ENCODE results near the gene NEK4.

The NEK4 gene

GRCh38 chr3:52721002-52721729, 49.6 kb downstream of the NEK4 start:
- Mint-ChIP-seq H3K27me3 (no peaks in the 10 kb centered on the region), H3K4me1 (peaks cover 35% of the 10 kb centered on the region), H3K27ac (peak overlapping the region; percentile 92), H3K36me3 (peaks cover 21% of the 10 kb centered on the region), H3K9me3 (peaks cover 10% of the 10 kb centered on the region), H3K4me3 (no peak overlapping the region)
- DNase-seq, result peak; percentile 62
- CTCF ChIA-PET, result interaction anchor here (0.6 to 0.7 kb wide), 2 partner anchors 33 to 66 kb away, joined by 3 read pairs; no protein-coding TSS in a partner anchor

- H3K36me3 Mint-ChIP-seq, result peaks cover 18% of the 10 kb centered on the region
- H3K4me1 Mint-ChIP-seq, result peaks cover 35% of the 10 kb centered on the region
Measured at GRCh38 chr3:52719618-52720017, 51.1 kb downstream of the NEK4 start.

GRCh38 chr3:52715714-52716305, 54.9 kb downstream of the NEK4 start:
- Mint-ChIP-seq H3K4me3 (no peak overlapping the region), H3K9me3 (peaks cover 9% of the 10 kb centered on the region), H3K27me3 (no peaks in the 10 kb centered on the region), H3K4me1 (peaks cover 13% of the 10 kb centered on the region), H3K27ac (peak overlapping the region; percentile 19), H3K36me3 (peaks cover 24% of the 10 kb centered on the region)
- CTCF ChIA-PET, result no interaction called here
- no peak for DNase-seq

More at GRCh38 chr3:52719618-52720017, 51.1 kb downstream of the NEK4 start:
- no peak overlapping the region for H3K4me3 Mint-ChIP-seq
- H3K27ac Mint-ChIP-seq, result peak overlapping the region; percentile 84
- CTCF ChIA-PET, result interaction anchor here (1.1 kb wide), 1 partner anchor 13 kb away, joined by 4 read pairs; no protein-coding TSS in a partner anchor
- no peak for DNase-seq
- no peaks in the 10 kb centered on the region for H3K27me3 Mint-ChIP-seq
- peaks cover 10% of the 10 kb centered on the region for H3K9me3 Mint-ChIP-seq

- peaks cover under 1% of the 10 kb centered on the region for H3K4me1 Mint-ChIP-seq
- H3K9me3 Mint-ChIP-seq, result peaks cover 3% of the 10 kb centered on the region
- DNase-seq, result no peak
- no peaks in the 10 kb centered on the region for H3K27me3 Mint-ChIP-seq
- CTCF ChIA-PET, result no interaction called here
- H3K36me3 Mint-ChIP-seq, result peaks cover 19% of the 10 kb centered on the region
- no peak overlapping the region for H3K4me3 Mint-ChIP-seq
- H3K27ac Mint-ChIP-seq, result no peak overlapping the region
Measured at GRCh38 chr3:52714335-52715302, 56.1 kb downstream of the NEK4 start.

- CTCF ChIA-PET, result no interaction called here
- peaks cover 10% of the 10 kb centered on the region for H3K4me1 Mint-ChIP-seq
- no peaks in the 10 kb centered on the region for H3K27me3 Mint-ChIP-seq
- H3K36me3 Mint-ChIP-seq, result peaks cover 16% of the 10 kb centered on the region
- no peak overlapping the region for H3K27ac Mint-ChIP-seq
- no peaks in the 10 kb centered on the region for H3K9me3 Mint-ChIP-seq
- no peak for DNase-seq
- no peak overlapping the region for H3K4me3 Mint-ChIP-seq
Measured at GRCh38 chr3:52712291-52713212, 58.2 kb downstream of the NEK4 start.

- Mint-ChIP-seq H3K4me1 (peaks cover 18% of the 10 kb centered on the region), H3K36me3 (peaks cover 16% of the 10 kb centered on the region), H3K9me3 (no peaks in the 10 kb centered on the region), H3K27ac (no peak overlapping the region), H3K27me3 (no peaks in the 10 kb centered on the region), H3K4me3 (no peak overlapping the region)
- no peak for DNase-seq
- CTCF ChIA-PET, result no interaction called here
Measured at GRCh38 chr3:52710512-52710911, 60.2 kb downstream of the NEK4 start.

- H3K36me3 Mint-ChIP-seq, result peaks cover 11% of the 10 kb centered on the region
- H3K27me3 Mint-ChIP-seq, result no peaks in the 10 kb centered on the region
- peak overlapping the region; percentile 29 for H3K27ac Mint-ChIP-seq
- DNase-seq, result no peak
- no peaks in the 10 kb centered on the region for H3K9me3 Mint-ChIP-seq
- CTCF ChIA-PET, result interaction anchor here (0.6 kb wide), 1 partner anchor 17 kb away, joined by 4 read pairs; no protein-coding TSS in a partner anchor
- H3K4me3 Mint-ChIP-seq, result peak overlapping the region; percentile 59
- H3K4me1 Mint-ChIP-seq, result peaks cover 34% of the 10 kb centered on the region
Measured at GRCh38 chr3:52707585-52707984, 63.2 kb downstream of the NEK4 start.

GRCh38 chr3:52705688-52706686, 64.8 kb downstream of the NEK4 start, which contains the start of the genes GLT8D1 and SPCS1:
Gene GLT8D1 (minus strand): TSS chr3:52705791. CDS start chr3:52700460, 5,331 bp downstream.
Gene SPCS1 (plus strand): TSS chr3:52706106. CDS start chr3:52706247, 141 bp downstream.
- Mint-ChIP-seq H3K4me1 (peaks cover 34% of the 10 kb centered on the region), H3K36me3 (peaks cover 6% of the 10 kb centered on the region), H3K4me3 (peak within 1 kb of the TSS; percentile 95), H3K27ac (peak within 1 kb of the TSS; percentile 90), H3K27me3 (no peaks in the 10 kb centered on the region), H3K9me3 (no peaks in the 10 kb centered on the region)
- peak; percentile 90 for DNase-seq
- CTCF ChIA-PET, result interaction anchor here (1.2 kb wide), 1 partner anchor 14 kb away, joined by 4 read pairs; no protein-coding TSS in a partner anchor

GRCh38 chr3:52705438-52705687, 65.4 kb downstream of the NEK4 start:
- Mint-ChIP-seq H3K36me3 (peaks cover 6% of the 10 kb centered on the region), H3K27ac (peak overlapping the region; percentile 90), H3K4me3 (peak overlapping the region; percentile 95), H3K27me3 (no peaks in the 10 kb centered on the region), H3K4me1 (peaks cover 34% of the 10 kb centered on the region), H3K9me3 (no peaks in the 10 kb centered on the region)
- no peak for DNase-seq
- CTCF ChIA-PET, result no interaction called here

- Mint-ChIP-seq H3K9me3 (no peaks in the 10 kb centered on the region), H3K4me1 (peaks cover 34% of the 10 kb centered on the region), H3K36me3 (peaks cover 6% of the 10 kb centered on the region), H3K4me3 (peak overlapping the region; percentile 95), H3K27me3 (no peaks in the 10 kb centered on the region), H3K27ac (peak overlapping the region; percentile 90)
- CTCF ChIA-PET, result no interaction called here
- DNase-seq, result no peak
Measured at GRCh38 chr3:52704611-52705437, 65.9 kb downstream of the NEK4 start.

- Mint-ChIP-seq H3K4me1 (peaks cover 31% of the 10 kb centered on the region), H3K27me3 (no peaks in the 10 kb centered on the region), H3K36me3 (peaks cover 5% of the 10 kb centered on the region), H3K4me3 (no peak overlapping the region), H3K9me3 (no peaks in the 10 kb centered on the region), H3K27ac (peak overlapping the region; percentile 8)
- DNase-seq, result no peak
- CTCF ChIA-PET, result no interaction called here
Measured at GRCh38 chr3:52703341-52703740, 67.4 kb downstream of the NEK4 start.

- Mint-ChIP-seq H3K4me3 (no peak overlapping the region), H3K27ac (no peak overlapping the region), H3K9me3 (no peaks in the 10 kb centered on the region), H3K27me3 (no peaks in the 10 kb centered on the region), H3K4me1 (peaks cover 2% of the 10 kb centered on the region), H3K36me3 (peaks cover 49% of the 10 kb centered on the region)
- CTCF ChIA-PET, result no interaction called here
- DNase-seq, result no peak
Measured at GRCh38 chr3:52697632-52697965, 73.1 kb downstream of the NEK4 start.
